Mucosa of stomach (tissue), 1 donor: ENCODE results near the gene WDFY3.

Experiments
- H3K27me3 ChIP-seq: one replicate; pipeline ENCODE4 v1.7.0; 2013; ENCODE audit warnings: mild to moderate bottlenecking, low read length; ENCODE audit not compliant: control insufficient read depth, insufficient read depth
- H3K36me3 ChIP-seq: one replicate; pipeline ENCODE4 v1.7.0; 2013; ENCODE audit warnings: low read length; ENCODE audit not compliant: control insufficient read depth, insufficient read depth
- H3K4me1 ChIP-seq: one replicate; pipeline ENCODE4 v1.7.0; 2013; ENCODE audit warnings: mild to moderate bottlenecking, low read length; ENCODE audit not compliant: control insufficient read depth, insufficient read depth
- H3K4me3 ChIP-seq: one replicate; pipeline ENCODE4 v1.7.0; 2013; ENCODE audit warnings: low read length
- H3K9ac ChIP-seq: one replicate; pipeline ENCODE4 v1.7.0; 2013; ENCODE audit warnings: mild to moderate bottlenecking, low read length, moderate library complexity
- H3K9me3 ChIP-seq: one replicate; pipeline ENCODE4 v1.7.0; 2013; ENCODE audit warnings: mild to moderate bottlenecking, low read length, moderate library complexity; ENCODE audit not compliant: control insufficient read depth
- donor health status: Pancreatic carcinoma.

WDFY3 gene

GRCh38 chr4:84750960-84751283 lies 215.6 kb downstream of the WDFY3 start:
- Histone ChIP-seq H3K36me3 (peaks cover 5% of the 10 kb centered on the region), H3K9me3 (no peaks in the 10 kb centered on the region), H3K4me3 (no peak overlapping the region), H3K9ac (no peak overlapping the region), H3K4me1 (no peaks in the 10 kb centered on the region), H3K27me3 (no peaks in the 10 kb centered on the region)

- no peaks in the 10 kb centered on the region for H3K27me3 ChIP-seq
- H3K9ac ChIP-seq, result no peak overlapping the region
- H3K4me3 ChIP-seq, result no peak overlapping the region
- H3K9me3 ChIP-seq, result no peaks in the 10 kb centered on the region
- H3K4me1 ChIP-seq, result no peaks in the 10 kb centered on the region
- H3K36me3 ChIP-seq, result peaks cover 5% of the 10 kb centered on the region
Observed at GRCh38 chr4:84750260-84750959, 216.1 kb downstream of the WDFY3 start.

GRCh38 chr4:84740057-84740456 lies 226.4 kb downstream of the WDFY3 start:
- Histone ChIP-seq H3K4me3 (no peak overlapping the region), H3K9ac (no peak overlapping the region), H3K27me3 (no peaks in the 10 kb centered on the region), H3K4me1 (no peaks in the 10 kb centered on the region), H3K9me3 (no peaks in the 10 kb centered on the region), H3K36me3 (no peaks in the 10 kb centered on the region)

GRCh38 chr4:84738622-84739021 lies 227.9 kb downstream of the WDFY3 start:
- no peaks in the 10 kb centered on the region for H3K9me3 ChIP-seq
- no peaks in the 10 kb centered on the region for H3K4me1 ChIP-seq
- H3K4me3 ChIP-seq, result no peak overlapping the region
- H3K27me3 ChIP-seq, result no peaks in the 10 kb centered on the region
- H3K36me3 ChIP-seq, result no peaks in the 10 kb centered on the region
- no peak overlapping the region for H3K9ac ChIP-seq

DNA sequence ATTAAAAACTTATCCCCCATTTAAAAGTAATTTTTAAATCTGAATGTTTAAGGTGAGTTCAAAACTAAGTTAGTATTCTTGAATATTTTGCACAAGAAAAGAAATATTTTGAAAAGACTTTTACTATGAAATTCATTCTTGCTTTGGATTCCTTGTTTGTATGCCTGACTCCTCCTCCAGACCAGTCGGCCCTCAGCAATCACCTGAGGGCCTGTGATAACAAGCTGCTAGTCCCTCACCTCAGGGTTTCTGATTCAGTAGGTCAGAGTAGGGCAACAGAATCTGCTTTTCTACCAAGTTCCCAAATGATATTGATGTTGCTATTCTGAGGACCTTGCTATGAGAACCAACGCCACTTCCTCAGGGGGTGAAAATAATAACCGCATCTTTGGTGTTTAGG lies 228.8 kb downstream of the WDFY3 start:
- Histone ChIP-seq H3K4me1 (no peaks in the 10 kb centered on the region), H3K27me3 (no peaks in the 10 kb centered on the region), H3K9ac (no peak overlapping the region), H3K36me3 (no peaks in the 10 kb centered on the region), H3K9me3 (no peaks in the 10 kb centered on the region), H3K4me3 (no peak overlapping the region)

GRCh38 chr4:84734037-84734436 lies 232.5 kb downstream of the WDFY3 start:
- no peaks in the 10 kb centered on the region for H3K9me3 ChIP-seq
- no peaks in the 10 kb centered on the region for H3K27me3 ChIP-seq
- H3K36me3 ChIP-seq, result no peaks in the 10 kb centered on the region
- H3K4me1 ChIP-seq, result no peaks in the 10 kb centered on the region
- H3K9ac ChIP-seq, result no peak overlapping the region
- H3K4me3 ChIP-seq, result no peak overlapping the region

DNA sequence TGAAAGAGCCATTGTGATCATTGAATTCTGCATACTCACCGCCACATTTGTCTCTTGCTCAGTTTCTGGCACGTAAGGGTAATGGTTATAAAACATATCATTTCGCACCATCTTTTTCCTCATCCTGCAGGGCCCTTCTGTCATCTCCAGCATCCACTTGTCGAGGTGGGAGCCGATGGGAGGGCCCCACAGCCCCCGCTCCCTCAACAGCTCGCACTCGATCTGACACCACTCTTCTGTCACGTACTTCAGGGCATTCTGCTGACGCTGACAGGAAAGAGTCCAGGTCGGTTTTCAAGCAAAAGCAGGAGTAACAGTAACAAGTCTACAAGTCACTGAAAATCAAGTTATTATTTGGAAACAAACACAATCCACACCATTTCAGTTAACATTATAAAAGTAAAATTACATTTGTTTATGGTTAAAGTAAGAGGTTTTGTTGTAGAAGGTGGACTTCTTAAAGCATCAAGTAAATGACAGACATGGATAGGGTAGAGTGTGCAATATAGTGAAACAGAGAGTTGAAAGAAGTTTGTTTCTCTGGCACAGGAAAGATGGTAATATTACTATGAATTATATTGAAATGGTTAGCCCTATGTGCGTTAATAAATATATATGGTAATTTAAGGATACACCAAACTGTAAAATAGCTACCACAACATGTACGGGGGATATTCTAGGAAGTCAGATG lies 233.0 kb downstream of the WDFY3 start:
- Histone ChIP-seq H3K9ac (no peak overlapping the region), H3K9me3 (no peaks in the 10 kb centered on the region), H3K4me1 (no peaks in the 10 kb centered on the region), H3K27me3 (no peaks in the 10 kb centered on the region), H3K4me3 (no peak overlapping the region), H3K36me3 (no peaks in the 10 kb centered on the region)

- no peaks in the 10 kb centered on the region for H3K4me1 ChIP-seq
- H3K27me3 ChIP-seq, result no peaks in the 10 kb centered on the region
- H3K9ac ChIP-seq, result no peak overlapping the region
- H3K9me3 ChIP-seq, result no peaks in the 10 kb centered on the region
- no peaks in the 10 kb centered on the region for H3K36me3 ChIP-seq
- H3K4me3 ChIP-seq, result no peak overlapping the region
Observed at GRCh38 chr4:84730375-84730774, 236.1 kb downstream of the WDFY3 start.

DNA sequence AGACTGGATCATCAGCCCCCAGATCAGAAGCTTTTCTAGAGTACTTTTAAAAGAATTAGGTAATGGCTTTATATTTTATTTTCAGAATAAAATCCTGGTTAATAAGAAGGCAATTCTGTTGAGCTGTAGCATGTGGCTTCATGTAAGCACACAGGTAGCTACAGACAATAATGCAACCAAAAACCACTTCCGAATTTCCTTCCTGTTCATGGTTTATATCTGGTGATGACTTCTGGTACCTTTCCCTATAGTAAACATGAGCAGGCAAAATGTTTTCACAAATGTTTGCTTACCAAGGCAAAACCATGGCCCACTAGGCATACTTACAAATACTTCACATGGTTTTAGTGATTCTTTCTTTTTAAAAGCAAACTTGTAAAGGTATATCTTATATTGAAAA lies 239.0 kb downstream of the WDFY3 start:
- no peaks in the 10 kb centered on the region for H3K4me1 ChIP-seq
- H3K27me3 ChIP-seq, result no peaks in the 10 kb centered on the region
- H3K36me3 ChIP-seq, result no peaks in the 10 kb centered on the region
- no peak overlapping the region for H3K9ac ChIP-seq
- H3K4me3 ChIP-seq, result no peak overlapping the region
- no peaks in the 10 kb centered on the region for H3K9me3 ChIP-seq

DNA sequence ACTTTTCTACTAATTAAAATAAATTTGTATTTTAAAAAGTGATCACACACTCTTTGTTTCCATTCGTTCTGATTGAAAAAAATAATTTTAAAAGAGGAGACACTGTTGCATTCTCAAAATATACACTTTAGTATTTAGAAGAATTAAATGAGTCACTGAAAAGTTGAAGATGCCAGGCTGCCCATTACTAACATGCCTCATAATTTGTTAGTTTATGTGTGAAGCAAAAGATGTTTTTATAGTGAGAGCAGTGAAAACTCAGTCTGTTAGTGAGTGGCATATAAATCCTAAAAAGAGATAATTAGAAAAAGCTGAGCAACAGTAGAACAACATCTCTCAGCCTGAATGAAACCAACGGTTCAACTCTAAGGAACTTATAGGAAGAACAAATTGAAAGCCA lies 240.1 kb downstream of the WDFY3 start:
- Histone ChIP-seq H3K9me3 (no peaks in the 10 kb centered on the region), H3K27me3 (no peaks in the 10 kb centered on the region), H3K36me3 (no peaks in the 10 kb centered on the region), H3K4me3 (no peak overlapping the region), H3K9ac (no peak overlapping the region), H3K4me1 (no peaks in the 10 kb centered on the region)

GRCh38 chr4:84722720-84723119 lies 243.8 kb downstream of the WDFY3 start:
- no peaks in the 10 kb centered on the region for H3K36me3 ChIP-seq
- no peak overlapping the region for H3K9ac ChIP-seq
- no peaks in the 10 kb centered on the region for H3K9me3 ChIP-seq
- no peaks in the 10 kb centered on the region for H3K4me1 ChIP-seq
- no peak overlapping the region for H3K4me3 ChIP-seq
- no peaks in the 10 kb centered on the region for H3K27me3 ChIP-seq

DNA sequence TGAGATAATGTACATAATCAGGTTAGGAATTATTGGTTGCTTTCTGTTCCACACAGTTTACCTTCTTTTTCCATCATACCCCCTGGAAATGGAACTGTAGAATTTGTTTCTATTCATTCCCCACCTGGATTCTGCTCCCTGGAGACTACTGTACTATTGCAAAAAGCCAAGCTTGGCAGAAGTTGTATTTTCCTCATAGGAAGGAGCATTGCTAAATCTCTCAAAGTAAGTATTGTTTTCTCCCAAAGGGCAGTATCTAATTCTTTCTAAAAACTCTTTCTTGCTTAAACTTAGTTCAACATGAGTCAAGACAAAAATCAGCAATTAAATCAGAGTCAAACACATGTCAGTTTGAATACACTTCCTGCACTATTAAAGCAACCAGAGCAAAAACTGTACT lies 247.4 kb downstream of the WDFY3 start:
- Histone ChIP-seq H3K4me1 (no peaks in the 10 kb centered on the region), H3K9me3 (no peaks in the 10 kb centered on the region), H3K9ac (no peak overlapping the region), H3K4me3 (no peak overlapping the region), H3K36me3 (no peaks in the 10 kb centered on the region), H3K27me3 (no peaks in the 10 kb centered on the region)
